ENCODE measurements around the gene MISP.

Gene MISP

DNA sequence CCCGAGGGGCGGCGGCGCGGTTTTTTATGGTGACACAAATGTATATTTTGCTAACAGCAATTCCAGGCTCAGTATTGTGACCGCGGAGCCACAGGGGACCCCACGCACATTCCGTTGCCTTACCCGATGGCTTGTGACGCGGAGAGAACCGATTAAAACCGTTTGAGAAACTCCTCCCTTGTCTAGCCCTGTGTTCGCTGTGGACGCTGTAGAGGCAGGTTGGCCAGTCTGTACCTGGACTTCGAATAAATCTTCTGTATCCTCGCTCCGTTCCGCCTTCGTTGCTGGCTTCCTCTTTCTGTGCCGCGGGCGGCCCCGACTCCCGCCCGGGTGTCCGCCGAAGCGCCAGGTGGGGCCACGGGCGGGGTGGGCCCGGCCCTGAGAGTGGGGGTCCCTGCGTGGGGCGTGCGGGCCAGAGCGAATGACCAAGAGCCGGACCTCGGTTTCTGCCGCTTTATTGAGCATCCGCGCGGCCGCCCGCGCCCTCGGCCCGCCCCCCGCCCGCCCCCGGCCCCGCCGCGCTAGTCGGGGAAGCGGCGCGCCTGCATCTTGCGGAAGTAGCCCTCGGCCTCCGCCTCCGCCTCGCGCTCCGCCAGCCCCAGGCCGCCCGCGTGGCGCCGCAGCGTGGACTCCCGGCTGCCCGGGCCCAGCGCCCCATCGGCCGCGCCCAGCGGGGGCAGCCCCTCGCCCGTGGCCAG, 61.3 kb downstream of the MISP start:
- DNase-seq, result no peak

DNA sequence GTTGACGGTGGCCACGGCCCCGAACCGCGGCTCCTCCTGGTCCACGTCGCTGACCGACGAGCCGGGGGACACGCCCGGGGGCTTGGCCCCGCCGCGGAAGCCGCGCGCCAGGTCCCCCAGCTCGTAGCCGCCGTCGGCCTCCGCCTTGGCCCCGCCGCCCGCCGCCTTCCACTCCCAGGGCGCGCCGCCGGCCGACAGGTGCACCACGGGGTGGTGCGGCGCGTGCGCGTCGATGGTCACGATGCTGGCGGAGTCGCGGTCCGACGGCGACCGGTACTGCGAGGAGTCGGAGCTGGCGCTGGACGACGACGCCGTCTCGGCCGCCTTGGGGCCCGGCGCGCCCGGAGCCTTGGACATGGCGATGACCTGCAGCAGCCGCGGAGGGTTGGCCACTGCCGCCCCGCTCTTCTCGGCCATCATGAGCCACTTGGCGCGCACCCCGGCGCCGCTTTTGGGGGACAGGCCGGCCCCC, 61.9 kb downstream of the MISP start:
- no peak for DNase-seq

- no peak for DNase-seq
These were observed 62.6 kb downstream of the MISP start for GRCh38 chr19:813219-814151.

Data from T-helper 9 cell (primary cell).